ENCODE measurements around the gene ZFAND3.

Gene ZFAND3

GRCh38 chr6:37967651-37968050 is 148.1 kb downstream of the ZFAND3 start:
- DNase-seq (ENCODE audit: low read depth in 2 of 3, low spot score in 2 of 3), result no peak

GRCh38 chr6:37971266-37971665 is 151.7 kb downstream of the ZFAND3 start:
- no peak for DNase-seq (ENCODE audit: low read depth in 2 of 3, low spot score in 2 of 3)

- DNase-seq (ENCODE audit: low read depth in 2 of 3, low spot score in 2 of 3), result no peak
These were observed 152.3 kb downstream of the ZFAND3 start for GRCh38 chr6:37971711-37972390.

- no peak for DNase-seq (ENCODE audit: low read depth in 2 of 3, low spot score in 2 of 3)
These were observed 153.6 kb downstream of the ZFAND3 start for GRCh38 chr6:37972994-37973757.

- DNase-seq (ENCODE audit: low read depth in 2 of 3, low spot score in 2 of 3), result no peak
These were observed 154.9 kb downstream of the ZFAND3 start for GRCh38 chr6:37974381-37974780.

- DNase-seq (ENCODE audit: low read depth in 2 of 3, low spot score in 2 of 3), result no peak
These were observed 155.4 kb downstream of the ZFAND3 start for GRCh38 chr6:37974943-37975342.

GRCh38 chr6:37977715-37978114 is 158.2 kb downstream of the ZFAND3 start:
- DNase-seq (ENCODE audit: low read depth in 2 of 3, low spot score in 2 of 3), result no peak

GRCh38 chr6:37979392-37980221 is 160.1 kb downstream of the ZFAND3 start:
- no peak for DNase-seq (ENCODE audit: low read depth in 2 of 3, low spot score in 2 of 3)

- no peak for DNase-seq (ENCODE audit: low read depth in 2 of 3, low spot score in 2 of 3)
These were observed 160.7 kb downstream of the ZFAND3 start for GRCh38 chr6:37980222-37980595.

GRCh38 chr6:37981626-37982025 is 162.1 kb downstream of the ZFAND3 start:
- DNase-seq (ENCODE audit: low read depth in 2 of 3, low spot score in 2 of 3), result no peak

GRCh38 chr6:37982317-37982716 is 162.8 kb downstream of the ZFAND3 start:
- no peak for DNase-seq (ENCODE audit: low read depth in 2 of 3, low spot score in 2 of 3)

- DNase-seq (ENCODE audit: low read depth in 2 of 3, low spot score in 2 of 3), result no peak
These were observed 164.4 kb downstream of the ZFAND3 start for GRCh38 chr6:37983720-37984501.

- DNase-seq (ENCODE audit: low read depth in 2 of 3, low spot score in 2 of 3), result no peak
These were observed 165.1 kb downstream of the ZFAND3 start for GRCh38 chr6:37984578-37984977.

GRCh38 chr6:37985355-37985754 is 165.8 kb downstream of the ZFAND3 start:
- DNase-seq (ENCODE audit: low read depth in 2 of 3, low spot score in 2 of 3), result peak in 2 of 3 experiments; percentile 10 to 28

- no peak for DNase-seq (ENCODE audit: low read depth in 2 of 3, low spot score in 2 of 3)
These were observed 167.5 kb downstream of the ZFAND3 start for GRCh38 chr6:37987018-37987417.

- DNase-seq (ENCODE audit: low read depth in 2 of 3, low spot score in 2 of 3), result no peak
These were observed 168.0 kb downstream of the ZFAND3 start for GRCh38 chr6:37987559-37987958.

- no peak for DNase-seq (ENCODE audit: low read depth in 2 of 3, low spot score in 2 of 3)
These were observed 168.6 kb downstream of the ZFAND3 start for GRCh38 chr6:37988127-37988526.

GRCh38 chr6:37988696-37989095 is 169.2 kb downstream of the ZFAND3 start:
- DNase-seq (ENCODE audit: low read depth in 2 of 3, low spot score in 2 of 3), result no peak

- DNase-seq (ENCODE audit: low read depth in 2 of 3, low spot score in 2 of 3), result no peak
These were observed 171.4 kb downstream of the ZFAND3 start for GRCh38 chr6:37990762-37991525.

GRCh38 chr6:37992749-37993148 is 173.2 kb downstream of the ZFAND3 start:
- DNase-seq (ENCODE audit: low read depth in 2 of 3, low spot score in 2 of 3), result no peak
